GM23248 (cell line): ENCODE results near the gene MYNN.

Experiments used
- EZH2 ChIP-seq: fragments of 200-600 bp; sonication (generic); IDR thresholded peaks from 2 replicates; pipeline ENCODE4 v1.6.1; 2018; ENCODE audit warnings: antibody characterized with exemption, mild to moderate bottlenecking; ENCODE audit not compliant: insufficient read depth, poor library complexity, severe bottlenecking
- EZH2phosphoT487 ChIP-seq: fragments of 200-600 bp; sonication (generic); IDR thresholded peaks from 2 replicates; pipeline ENCODE4 v1.6.1; 2018; ENCODE audit warnings: antibody characterized with exemption, moderate library complexity, mild to moderate bottlenecking, low read depth; ENCODE audit not compliant: insufficient read depth

GRCh38 chr3:169764882-169765612 is 8.1 kb upstream of the MYNN start, which contains the start of gene TERC:
- TF ChIP-seq EZH2 = no peak
- no peak for TF ChIP-seq EZH2phosphoT487
